Measurements from ENCODE around the gene KLRF1.
"Not testable (repeated sequence)": the region's sequence is repeated elsewhere in the genome, so short reads cannot be mapped to it uniquely, and the experiment has no call there.

Gene KLRF1

DNA sequence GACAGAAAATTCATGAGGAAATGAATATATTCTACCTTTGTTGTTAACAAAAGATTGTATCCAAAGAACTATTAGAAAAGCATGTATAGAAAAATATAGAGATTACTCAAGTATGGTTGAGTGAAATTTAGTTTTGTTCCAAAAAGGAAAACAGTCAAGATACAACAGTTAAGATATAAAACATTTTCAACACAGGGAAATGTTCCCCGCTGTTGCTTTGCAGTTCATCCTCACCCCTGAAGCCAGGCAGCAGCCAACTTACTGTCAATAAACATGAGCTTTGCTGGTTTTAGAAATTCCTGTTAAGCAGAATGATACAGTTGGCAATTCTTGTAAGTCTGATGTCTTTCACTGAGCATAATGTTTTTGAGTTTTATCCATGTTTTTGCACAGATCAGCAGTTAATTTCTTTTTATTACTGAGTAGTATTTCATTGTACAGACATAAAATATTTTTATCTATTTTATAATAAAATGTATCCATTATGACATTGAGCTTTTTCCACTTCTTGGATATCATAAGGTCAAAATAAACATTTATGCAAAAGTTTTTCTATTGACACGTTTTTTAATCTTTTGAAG is 43.1 kb downstream of the KLRF1 start:
- FAIRE-seq = no peak

DNA sequence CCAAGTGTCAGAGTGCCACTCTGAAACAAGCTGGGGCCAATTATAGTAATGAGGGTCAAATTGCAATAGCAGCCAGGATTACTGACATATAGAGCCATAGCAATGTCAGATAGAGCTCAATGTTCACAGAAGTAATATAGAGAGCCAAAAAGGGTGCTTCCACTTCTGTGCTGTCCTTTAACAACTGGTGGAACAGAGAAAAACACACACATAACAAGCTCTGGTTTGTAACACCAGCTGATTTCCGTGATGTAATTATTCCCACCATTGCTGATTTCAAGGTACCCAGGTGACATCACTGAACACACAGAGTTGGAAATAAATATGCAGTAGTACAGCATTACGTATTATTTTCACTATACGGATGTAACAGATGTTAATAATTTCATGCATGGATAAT is 44.9 kb downstream of the KLRF1 start:
- FAIRE-seq = no peak

DNA sequence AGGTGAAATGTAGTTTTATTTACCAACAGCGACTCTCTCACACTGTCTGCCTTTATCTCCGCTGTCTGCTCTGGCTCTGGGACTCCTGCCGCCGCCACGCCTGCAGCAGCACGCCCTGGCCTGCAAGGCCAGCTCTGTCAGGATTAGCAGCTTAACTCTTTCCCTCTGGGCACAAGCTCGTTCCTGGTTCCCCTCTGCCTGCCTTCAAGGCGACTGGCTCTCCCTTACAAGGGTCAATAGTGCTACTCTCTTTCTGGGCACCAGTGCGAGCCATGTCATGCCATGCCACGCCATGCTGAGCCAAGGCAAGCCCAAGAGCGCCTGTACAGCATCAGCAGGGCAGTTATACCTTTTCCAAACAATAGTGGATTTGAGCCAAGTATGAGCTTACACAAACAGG is 45.5 kb downstream of the KLRF1 start:
- FAIRE-seq = no peak

DNA sequence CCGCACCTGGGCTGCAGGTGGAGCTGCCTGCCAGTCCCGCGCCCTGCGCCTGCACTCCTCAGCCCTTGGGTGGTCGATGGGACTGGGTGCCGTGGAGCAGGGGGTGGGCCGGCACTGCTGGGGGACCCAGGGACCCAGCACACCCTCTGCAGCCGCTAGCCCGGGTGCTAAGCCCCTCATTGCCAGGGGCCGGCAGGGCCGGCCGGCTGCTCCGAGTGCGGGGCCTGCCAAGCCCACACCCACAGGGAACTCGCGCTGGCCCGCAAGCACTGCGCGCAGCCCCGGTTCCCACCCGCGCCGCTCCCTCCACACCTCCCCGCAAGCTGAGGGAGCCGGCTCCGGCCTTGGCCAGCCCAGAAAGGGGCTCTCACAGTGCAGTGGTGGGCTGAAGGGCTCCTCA is 48.8 kb downstream of the KLRF1 start:
- FAIRE-seq = not testable (repeated sequence)

DNA sequence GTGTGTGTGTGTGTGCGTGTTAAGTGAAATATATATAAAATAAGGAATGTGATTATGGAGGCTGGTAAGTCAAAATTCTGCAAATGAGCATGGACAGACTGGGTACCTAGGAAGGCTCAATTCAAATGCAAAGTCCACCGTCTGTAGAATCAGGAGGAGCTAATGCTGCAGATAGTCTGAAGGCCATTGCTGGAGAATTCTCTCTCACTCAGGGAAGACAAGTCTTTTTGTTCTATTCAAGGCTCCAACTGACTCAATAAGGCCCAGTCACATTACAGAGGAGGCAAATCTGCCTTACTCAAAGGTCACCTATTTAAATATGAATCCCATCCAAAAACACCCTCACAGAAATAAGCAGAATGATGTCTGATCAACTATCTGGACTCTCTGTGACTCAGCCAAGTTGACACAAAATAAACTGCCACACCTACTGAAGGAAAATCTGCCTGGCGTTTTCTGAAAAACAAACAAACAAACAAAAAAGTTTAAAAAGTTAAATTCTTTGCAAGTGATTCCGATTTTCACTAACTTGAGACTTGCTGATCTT is 53.3 kb downstream of the KLRF1 start:
- FAIRE-seq = no peak

DNA sequence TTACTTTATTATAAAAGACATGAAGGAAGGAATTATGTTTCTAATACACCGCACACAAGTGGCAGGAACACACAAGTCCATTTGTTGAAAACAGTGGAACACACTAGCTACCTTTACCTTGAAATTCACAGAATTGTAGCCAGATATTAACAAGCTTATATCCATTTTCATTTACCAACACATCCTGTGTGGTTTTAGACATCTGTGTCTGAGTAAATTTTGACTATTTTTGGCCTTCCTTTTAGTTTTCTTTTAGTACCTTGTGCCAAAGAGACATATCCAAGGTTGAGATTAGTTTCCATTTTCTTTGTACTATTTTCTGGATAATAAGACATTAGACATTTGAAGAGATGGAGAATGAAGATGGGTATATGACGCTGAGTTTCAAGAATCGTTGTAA is 54.0 kb downstream of the KLRF1 start, which contains the start of gene KLRF2:
Gene KLRF2 (plus strand): TSS at position 244 of the 400 bp plus-strand sequence. CDS start 107 bp downstream, at position 351.
- FAIRE-seq = no peak

DNA sequence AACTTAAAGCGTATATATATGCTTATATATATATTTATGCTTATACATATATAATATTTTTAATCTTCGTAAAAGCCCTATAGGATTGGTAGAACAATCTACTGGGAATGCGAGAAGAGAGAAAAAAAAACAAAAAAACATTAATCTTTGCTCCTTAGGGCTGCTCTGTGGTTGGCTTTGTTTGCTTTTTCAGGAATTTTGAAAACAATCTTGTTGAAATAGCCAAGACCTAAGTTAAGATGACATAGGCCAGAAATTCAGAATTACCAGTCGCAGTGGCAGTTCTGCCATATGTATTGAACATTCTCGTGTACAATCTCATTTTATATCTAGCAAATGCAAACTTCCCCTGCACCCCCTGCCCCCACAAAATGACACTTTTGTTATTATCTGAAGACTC is 54.7 kb downstream of the KLRF1 start:
- no peak for FAIRE-seq

DNA sequence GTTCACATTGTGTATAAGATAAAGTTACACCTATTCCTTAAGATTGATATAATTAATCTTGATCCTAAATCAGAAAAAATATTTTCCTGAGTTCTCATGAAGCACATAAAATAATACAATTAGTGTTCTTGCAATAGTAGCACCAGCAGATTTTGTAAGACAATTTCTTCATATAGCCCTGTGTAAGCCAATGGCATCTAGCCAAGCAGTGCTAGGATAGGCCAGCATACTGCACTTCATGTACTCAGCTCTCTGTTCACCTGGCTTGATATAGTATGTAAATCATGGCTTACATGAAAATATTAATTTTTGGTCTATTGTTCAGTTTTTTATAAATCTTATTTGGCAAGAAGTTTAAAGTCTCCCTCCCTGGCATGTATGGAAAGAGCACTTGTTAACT is 55.9 kb downstream of the KLRF1 start:
- FAIRE-seq = no peak

DNA sequence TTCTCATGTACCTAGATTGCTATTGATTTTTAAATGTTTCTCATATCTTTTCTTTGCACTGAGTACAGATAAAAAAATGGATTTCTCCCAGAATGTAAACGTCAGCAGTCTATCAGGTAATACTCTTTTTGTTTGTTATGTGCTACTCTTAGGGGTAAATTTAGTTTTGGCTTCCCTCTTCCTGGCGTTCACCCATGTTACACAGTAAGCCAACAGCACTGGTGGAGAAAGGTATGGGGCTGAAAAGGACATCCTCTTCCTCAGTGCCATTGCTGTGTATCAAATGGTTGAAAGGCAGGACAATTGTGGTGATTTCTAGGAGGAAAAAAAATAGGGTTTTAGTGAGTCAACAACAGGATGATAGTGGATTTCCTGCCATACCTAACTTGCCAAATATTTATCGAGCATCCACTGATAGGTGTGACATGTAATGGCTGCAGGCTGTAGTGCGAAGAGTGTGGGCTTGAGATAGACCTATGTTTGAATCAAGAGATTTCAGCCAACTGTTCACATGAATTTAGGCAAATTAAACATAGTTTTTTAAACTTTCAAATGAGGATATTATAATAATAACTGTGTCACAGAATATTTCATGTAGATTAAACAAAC is 61.5 kb downstream of the KLRF1 start:
- FAIRE-seq = no peak
